HCEC 1CT (cell line): Measurements from ENCODE around the gene ABLIM3.

ENCODE experiments used
- DNase-seq: peaks from one replicate; pipeline ENCODE4 v3.0.0-alpha.2; 2017

The ABLIM3 gene

GRCh38 chr5:149141224-149141956 lies at the start of gene ABLIM3:
ABLIM3 (plus strand) TSS chr5:149141493; CDS start chr5:149142096, 603 bp downstream.
- DNase-seq: peak; percentile 74

GRCh38 chr5:149093625-149094024 lies 47.7 kb upstream of the ABLIM3 start:
- DNase-seq: no peak

GRCh38 chr5:149094996-149095395 lies 46.3 kb upstream of the ABLIM3 start:
- no peak for DNase-seq

- DNase-seq: no peak
Measured at GRCh38 chr5:149099920-149100319, 41.4 kb upstream of the ABLIM3 start.

GRCh38 chr5:149100331-149100730 lies 41.0 kb upstream of the ABLIM3 start:
- no peak for DNase-seq

- DNase-seq: no peak
Measured at GRCh38 chr5:149108651-149109280, 32.5 kb upstream of the ABLIM3 start.

- no peak for DNase-seq
Measured at GRCh38 chr5:149110406-149110805, 30.9 kb upstream of the ABLIM3 start.

GRCh38 chr5:149113669-149114068 lies 27.6 kb upstream of the ABLIM3 start:
- DNase-seq: peak; percentile 95

GRCh38 chr5:149114403-149115312 lies 26.6 kb upstream of the ABLIM3 start:
- peak; percentile 87 for DNase-seq

GRCh38 chr5:149117970-149118369 lies 23.3 kb upstream of the ABLIM3 start:
- DNase-seq: no peak

- DNase-seq: no peak
Measured at GRCh38 chr5:149118463-149118862, 22.8 kb upstream of the ABLIM3 start.

- DNase-seq: no peak
Measured at GRCh38 chr5:149121145-149121544, 20.1 kb upstream of the ABLIM3 start.

GRCh38 chr5:149123211-149123610 lies 18.1 kb upstream of the ABLIM3 start:
- DNase-seq: no peak

- DNase-seq: no peak
Measured at GRCh38 chr5:149125386-149125891, 15.9 kb upstream of the ABLIM3 start.

GRCh38 chr5:149126906-149127305 lies 14.4 kb upstream of the ABLIM3 start:
- no peak for DNase-seq

GRCh38 chr5:149127394-149127955 lies 13.8 kb upstream of the ABLIM3 start:
- no peak for DNase-seq

- DNase-seq: peak; percentile 55
Measured at GRCh38 chr5:149128023-149128875, 13.0 kb upstream of the ABLIM3 start.

GRCh38 chr5:149129181-149129580 lies 12.1 kb upstream of the ABLIM3 start:
- no peak for DNase-seq

GRCh38 chr5:149130121-149130914 lies 11.0 kb upstream of the ABLIM3 start:
- DNase-seq: peak; percentile 42

GRCh38 chr5:149132474-149132873 lies 8.8 kb upstream of the ABLIM3 start:
- DNase-seq: no peak
